ENCODE data around the gene LPP.

LPP gene

GRCh38 chr3:188915127-188915526 lies 761.2 kb downstream of the LPP start:
- no peaks in the 10 kb centered on the region; the same call in 1 of the 2 replicates for H3K9me3 ChIP-seq (ENCODE audit: low read length)
- H4K20me1 ChIP-seq (ENCODE audit: insufficient read depth, low read length) = no peaks in the 10 kb centered on the region
- no peaks in the 10 kb centered on the region for H3K27me3 ChIP-seq (ENCODE audit: insufficient read depth, low read length)
- no peak overlapping the region for H2AFZ ChIP-seq (ENCODE audit: low read length)
- H3K9me2 ChIP-seq (ENCODE audit: low read depth, low read length) = no peaks in the 10 kb centered on the region
- H3K79me2 ChIP-seq (ENCODE audit: insufficient read depth, low read length) = no peaks in the 10 kb centered on the region
- H3K9ac ChIP-seq (ENCODE audit: low read length) = no peak overlapping the region
- no peaks in the 10 kb centered on the region for H3F3A ChIP-seq (ENCODE audit: insufficient read depth, low read length)
- H3K4me3 ChIP-seq (ENCODE audit: low read depth, low read length, poor library complexity, severe bottlenecking) = no peak overlapping the region
- H3K27ac ChIP-seq (ENCODE audit: low read depth, low read length, poor library complexity, severe bottlenecking) = no peak overlapping the region
- H3K4me2 ChIP-seq (ENCODE audit: low read length) = no peak overlapping the region
- H3K36me3 ChIP-seq (ENCODE audit: insufficient read depth, low read length) = no peaks in the 10 kb centered on the region
- TF ChIP-seq CTCF (IDR thresholded peaks at IDR 0.05; ENCODE audit: low read length) = no peak
- no peak for TF ChIP-seq EZH2 (IDR thresholded peaks at IDR 0.05; ENCODE audit: borderline replicate concordance, low read length)
- no peaks in the 10 kb centered on the region for H3K4me1 ChIP-seq (ENCODE audit: insufficient read depth, low read length, severe bottlenecking)

- no peak overlapping the region for H3K4me2 ChIP-seq (ENCODE audit: low read length)
- H3K9me2 ChIP-seq (ENCODE audit: low read depth, low read length) = no peaks in the 10 kb centered on the region
- no peaks in the 10 kb centered on the region for H3K4me1 ChIP-seq (ENCODE audit: insufficient read depth, low read length, severe bottlenecking)
- H3K4me3 ChIP-seq (ENCODE audit: low read depth, low read length, poor library complexity, severe bottlenecking) = no peak overlapping the region
- no peaks in the 10 kb centered on the region for H3K79me2 ChIP-seq (ENCODE audit: insufficient read depth, low read length)
- no peak overlapping the region for H3K27ac ChIP-seq (ENCODE audit: low read depth, low read length, poor library complexity, severe bottlenecking)
- no peaks in the 10 kb centered on the region for H3K27me3 ChIP-seq (ENCODE audit: insufficient read depth, low read length)
- no peak overlapping the region for H2AFZ ChIP-seq (ENCODE audit: low read length)
- H3K36me3 ChIP-seq (ENCODE audit: insufficient read depth, low read length) = no peaks in the 10 kb centered on the region
- no peaks in the 10 kb centered on the region; the same call in 1 of the 2 replicates for H3K9me3 ChIP-seq (ENCODE audit: low read length)
- H3K9ac ChIP-seq (ENCODE audit: low read length) = no peak overlapping the region
- TF ChIP-seq EZH2 (IDR thresholded peaks at IDR 0.05; ENCODE audit: borderline replicate concordance, low read length) (no peak), CTCF (IDR thresholded peaks at IDR 0.05; ENCODE audit: low read length) (no peak)
- no peaks in the 10 kb centered on the region for H4K20me1 ChIP-seq (ENCODE audit: insufficient read depth, low read length)
- no peaks in the 10 kb centered on the region for H3F3A ChIP-seq (ENCODE audit: insufficient read depth, low read length)
Measured at GRCh38 chr3:188916934-188917401, 763.0 kb downstream of the LPP start.

- Histone ChIP-seq H3K9me2 (ENCODE audit: low read depth, low read length) (no peaks in the 10 kb centered on the region), H3K27me3 (ENCODE audit: insufficient read depth, low read length) (no peaks in the 10 kb centered on the region), H3F3A (ENCODE audit: insufficient read depth, low read length) (no peaks in the 10 kb centered on the region), H3K4me1 (ENCODE audit: insufficient read depth, low read length, severe bottlenecking) (no peaks in the 10 kb centered on the region), H3K9me3 (ENCODE audit: low read length) (no peaks in the 10 kb centered on the region; the same call in 1 of the 2 replicates), H3K9ac (ENCODE audit: low read length) (no peak overlapping the region), H3K4me3 (ENCODE audit: low read depth, low read length, poor library complexity, severe bottlenecking) (no peak overlapping the region), H2AFZ (ENCODE audit: low read length) (no peak overlapping the region), H3K36me3 (ENCODE audit: insufficient read depth, low read length) (no peaks in the 10 kb centered on the region), H3K79me2 (ENCODE audit: insufficient read depth, low read length) (no peaks in the 10 kb centered on the region), H3K27ac (ENCODE audit: low read depth, low read length, poor library complexity, severe bottlenecking) (no peak overlapping the region), H3K4me2 (ENCODE audit: low read length) (no peak overlapping the region), H4K20me1 (ENCODE audit: insufficient read depth, low read length) (no peaks in the 10 kb centered on the region)
- no peak for TF ChIP-seq CTCF (IDR thresholded peaks at IDR 0.05; ENCODE audit: low read length)
- no peak for TF ChIP-seq EZH2 (IDR thresholded peaks at IDR 0.05; ENCODE audit: borderline replicate concordance, low read length)
Measured at GRCh38 chr3:188918093-188918492, 764.1 kb downstream of the LPP start.
